Measurements from ENCODE around the gene NKD1.

NKD1 gene

DNA sequence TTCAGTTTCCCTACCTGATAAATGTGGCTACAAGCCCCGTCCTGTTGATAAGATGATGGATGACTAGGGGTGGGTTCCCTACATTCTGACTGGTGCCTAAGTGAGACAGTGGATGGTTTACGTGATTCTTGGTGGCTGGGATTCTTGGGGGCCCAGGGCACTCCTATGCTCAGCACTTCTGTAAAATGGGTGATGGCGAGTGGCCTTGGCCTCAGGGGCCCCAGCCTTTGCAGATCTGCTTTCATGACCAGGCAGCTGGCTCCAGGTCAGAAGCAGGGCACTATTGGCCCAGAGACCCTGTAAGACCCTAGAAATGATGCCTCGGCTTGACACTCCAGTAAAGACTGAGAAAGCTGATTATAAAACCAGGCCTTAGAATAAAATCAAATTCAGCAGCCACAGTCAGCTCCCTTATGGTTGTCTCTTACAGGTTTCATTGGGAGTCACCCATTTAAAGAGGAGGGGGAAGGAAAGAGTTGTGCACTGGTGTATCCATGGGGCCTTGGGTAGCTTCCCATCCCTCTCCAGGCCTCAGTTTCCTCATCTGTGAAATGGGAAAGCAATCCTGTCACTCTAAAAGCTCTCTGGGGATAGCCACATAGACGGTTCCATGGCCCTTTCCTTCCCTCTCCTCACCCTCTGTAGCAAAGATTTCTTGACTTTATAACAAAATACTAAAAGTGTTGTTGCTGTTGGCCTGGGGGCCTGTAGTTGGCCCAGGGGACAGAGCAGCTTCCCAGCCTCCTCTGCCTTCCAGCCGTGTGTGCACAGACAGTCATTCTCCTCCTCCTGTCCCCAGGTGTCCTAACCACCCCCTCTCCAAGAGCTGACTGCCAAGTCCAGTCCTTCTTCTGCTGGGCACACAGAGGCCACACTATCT is 131.7 kb downstream of the NKD1 start:
- DNase-seq: no peak

DNA sequence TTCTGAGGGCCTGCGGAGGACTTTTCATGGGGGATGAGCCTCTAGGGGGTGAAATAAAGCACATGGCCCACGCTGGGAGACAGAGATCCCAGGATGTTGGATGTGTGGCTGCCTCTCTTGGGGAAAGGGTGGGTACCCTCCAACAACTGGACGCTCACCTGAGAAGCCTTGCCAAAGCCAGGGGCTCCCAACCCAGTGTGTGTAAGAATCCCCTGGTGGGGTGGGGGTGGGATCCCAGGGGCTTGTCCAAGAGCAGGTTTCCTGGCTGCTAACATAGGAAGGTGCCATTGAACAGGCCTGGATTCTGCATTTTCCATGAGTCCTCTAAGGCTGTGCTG is 132.3 kb downstream of the NKD1 start:
- no peak for DNase-seq

DNA sequence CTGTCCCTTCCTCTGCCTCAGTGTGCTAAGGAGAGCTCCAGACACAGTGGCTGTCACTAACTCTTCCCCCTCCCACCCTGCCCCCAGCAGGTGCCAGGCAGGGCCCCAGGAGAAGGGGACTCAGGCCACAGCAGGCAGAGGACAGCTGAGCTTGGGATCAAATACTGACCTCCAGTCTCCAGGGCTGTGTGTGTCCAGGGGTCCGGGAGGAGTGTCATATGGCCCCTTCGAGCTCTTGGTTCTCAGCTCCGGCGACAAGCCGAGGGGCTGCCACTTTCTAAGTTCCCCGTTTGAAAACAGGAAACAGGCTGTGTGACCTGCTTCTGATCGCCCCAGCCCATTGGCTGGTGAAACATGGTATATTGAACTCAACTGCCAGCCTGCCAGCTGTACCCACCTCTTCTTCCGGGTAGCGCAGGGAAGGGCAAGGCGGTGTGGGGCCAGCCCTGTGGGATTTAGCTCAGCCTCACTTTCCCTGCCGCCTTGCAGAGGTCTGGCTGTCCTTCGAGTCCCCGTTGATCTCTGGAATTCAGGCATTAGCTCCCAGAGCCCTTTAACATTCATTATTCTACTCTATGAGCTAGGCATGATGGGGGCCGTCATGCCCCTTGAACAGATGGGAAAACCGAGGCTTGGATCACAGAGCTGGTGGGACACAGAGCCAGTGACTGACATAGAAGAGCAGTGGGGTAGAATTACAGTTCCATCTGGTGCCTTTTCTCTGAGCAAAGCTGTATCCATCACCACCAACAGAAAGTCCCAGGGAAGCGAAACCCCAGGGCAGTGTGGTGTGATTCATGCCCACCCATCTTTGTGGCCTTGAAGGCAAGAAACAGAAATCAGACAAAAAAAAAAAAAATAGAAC is 133.1 kb downstream of the NKD1 start, which contains the start of gene SNX20:
TSS of gene SNX20 (minus strand) at position 292 of the 865 bp plus-strand sequence. CDS start 3,786 bp downstream, outside the sequence.
- DNase-seq: no peak

DNA sequence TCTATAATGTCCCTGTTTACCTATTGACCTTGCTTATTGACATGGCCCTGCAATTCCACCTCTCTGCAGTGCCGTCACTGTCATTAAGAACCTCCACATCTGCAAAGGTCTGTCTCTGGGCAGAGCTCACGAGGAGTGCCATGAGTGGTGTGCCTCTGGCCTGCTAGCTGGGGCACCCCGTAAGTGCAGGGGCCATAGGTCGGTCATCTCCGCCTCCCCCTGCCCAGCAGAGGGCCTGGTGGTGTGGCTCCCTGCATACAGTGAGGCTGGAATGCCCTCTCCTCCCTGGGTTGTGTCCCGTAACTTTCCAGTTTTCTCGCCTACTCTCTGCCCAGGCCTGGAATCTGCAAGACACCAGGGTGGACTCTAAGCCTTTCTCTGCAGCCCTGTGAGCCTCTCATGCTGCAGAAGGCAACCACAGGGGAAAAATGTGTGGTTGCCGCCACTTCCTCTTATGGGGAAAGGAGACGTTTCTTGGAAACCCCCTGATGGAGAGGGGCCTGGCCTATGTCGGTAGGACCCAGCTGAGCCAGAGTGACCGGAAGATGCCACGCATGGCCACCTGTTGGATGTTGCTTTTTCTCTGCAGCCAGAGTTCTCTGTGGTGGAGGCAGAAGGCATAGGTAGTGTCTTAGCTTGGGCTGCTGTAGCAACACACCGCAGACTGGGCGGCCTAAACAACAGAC is 135.6 kb downstream of the NKD1 start:
- DNase-seq: no peak

DNA sequence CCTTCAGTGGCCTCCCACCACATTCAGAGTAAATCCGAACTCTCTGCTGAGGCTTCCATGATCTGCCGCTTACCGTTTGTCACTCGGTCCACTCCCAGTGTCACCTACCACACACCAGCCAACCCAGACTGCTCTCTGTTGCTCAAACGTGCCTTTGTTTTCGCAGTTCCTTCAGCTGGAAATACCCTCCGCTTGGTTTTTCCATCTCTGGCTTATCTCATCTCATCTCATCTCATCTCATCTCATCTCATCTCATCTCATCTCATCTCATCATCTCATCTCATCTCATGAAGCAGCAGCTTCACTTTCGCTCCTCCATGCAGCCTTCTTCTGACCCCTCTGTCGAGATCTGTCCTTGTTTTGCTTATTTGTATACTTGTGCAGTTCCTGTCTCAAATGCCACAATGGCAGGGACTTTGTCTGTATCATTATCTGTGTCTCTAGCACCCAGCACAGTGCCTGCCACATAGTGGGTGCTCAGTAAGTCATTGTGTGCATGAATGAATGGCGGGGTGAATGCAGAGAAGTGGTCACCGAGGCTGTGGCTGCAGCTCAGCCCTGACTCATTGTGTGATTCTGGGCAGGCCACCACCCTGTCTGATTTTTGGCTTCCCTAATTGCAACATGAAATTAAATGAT is 136.7 kb downstream of the NKD1 start:
- DNase-seq: no peak

DNA sequence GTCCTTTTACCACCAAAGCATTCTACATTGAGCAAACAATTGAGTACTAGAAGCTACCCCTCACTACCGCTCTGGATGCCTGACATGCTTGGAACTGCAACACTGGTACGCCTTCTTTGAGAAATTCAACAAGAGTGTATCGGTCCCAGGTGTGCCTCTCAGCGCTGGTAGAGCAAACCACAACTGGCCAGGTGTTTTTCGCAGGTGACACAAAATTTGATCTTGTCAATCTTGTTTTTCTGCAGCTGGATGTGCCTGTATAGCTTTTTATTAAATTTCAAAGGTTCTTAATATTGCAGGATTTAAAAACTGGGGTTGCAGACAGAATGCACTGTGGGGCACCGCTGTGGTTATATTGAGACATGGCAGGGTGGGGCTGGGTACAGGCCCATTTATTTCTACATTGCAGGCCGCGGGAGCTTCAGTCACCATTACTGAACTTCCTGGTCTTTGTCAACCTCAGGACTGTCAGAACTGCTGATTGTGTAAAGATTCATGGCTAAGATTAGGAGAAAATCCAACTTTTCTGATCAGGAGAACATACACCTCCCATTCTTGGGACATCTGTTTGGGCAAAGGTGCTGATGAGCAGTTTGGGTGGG is 137.4 kb downstream of the NKD1 start:
- no peak for DNase-seq

DNA sequence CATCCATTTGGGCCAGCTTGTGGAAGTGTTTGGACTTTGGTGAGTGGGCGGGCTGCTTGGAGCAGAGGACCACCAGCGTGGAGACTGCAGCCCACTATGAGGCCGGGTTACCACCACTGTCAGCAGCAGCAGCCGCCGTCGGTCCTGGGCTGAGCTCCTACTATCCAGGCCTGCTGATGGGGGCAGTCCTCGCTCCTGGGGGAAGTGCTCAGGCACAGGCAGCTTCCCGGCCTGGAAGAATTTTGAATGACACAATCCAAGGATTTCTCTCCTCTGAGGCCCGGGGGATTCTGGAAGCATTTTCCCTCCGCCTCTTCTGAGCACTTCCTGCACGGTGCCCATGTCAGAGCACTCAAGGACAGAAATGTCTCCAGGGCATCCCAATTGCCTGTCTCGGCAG is 139.9 kb downstream of the NKD1 start:
- DNase-seq: no peak

DNA sequence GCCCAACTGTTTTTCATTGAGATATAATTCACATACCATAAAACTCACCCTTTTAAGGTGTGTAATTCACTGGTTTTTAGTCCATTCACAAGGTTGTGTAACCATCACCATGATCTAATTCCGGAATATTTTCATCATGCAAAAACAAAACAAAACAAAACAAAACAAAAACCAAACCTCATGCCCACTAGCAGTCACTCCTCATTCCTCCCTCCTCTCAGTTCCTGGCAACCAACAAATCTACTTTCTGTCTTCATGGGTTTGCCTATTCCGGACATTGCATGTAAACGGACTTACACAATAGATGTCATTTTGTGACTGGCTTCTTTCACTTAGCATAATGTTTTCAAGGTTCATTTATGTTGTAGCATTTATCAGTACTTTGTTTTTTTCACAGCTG is 140.7 kb downstream of the NKD1 start:
- DNase-seq: no peak

DNA sequence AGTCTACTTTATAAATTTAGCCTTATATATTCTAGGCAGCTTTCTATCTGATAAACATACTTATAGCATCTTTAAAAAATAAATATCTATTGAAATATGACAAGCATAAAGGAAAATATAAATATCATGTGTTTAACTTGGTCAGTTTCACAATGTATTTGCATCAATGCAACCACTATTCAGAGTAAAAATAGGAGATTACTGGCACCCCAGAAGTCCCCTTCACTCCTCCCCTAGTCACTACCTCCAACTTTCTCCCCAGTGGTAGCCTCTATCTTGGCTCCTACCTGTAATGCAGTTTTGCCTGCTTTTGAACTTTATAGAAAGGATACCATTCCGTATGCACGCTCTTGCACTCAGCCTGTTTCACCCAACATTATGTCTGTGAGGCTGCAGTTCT is 142.0 kb downstream of the NKD1 start:
- no peak for DNase-seq

DNA sequence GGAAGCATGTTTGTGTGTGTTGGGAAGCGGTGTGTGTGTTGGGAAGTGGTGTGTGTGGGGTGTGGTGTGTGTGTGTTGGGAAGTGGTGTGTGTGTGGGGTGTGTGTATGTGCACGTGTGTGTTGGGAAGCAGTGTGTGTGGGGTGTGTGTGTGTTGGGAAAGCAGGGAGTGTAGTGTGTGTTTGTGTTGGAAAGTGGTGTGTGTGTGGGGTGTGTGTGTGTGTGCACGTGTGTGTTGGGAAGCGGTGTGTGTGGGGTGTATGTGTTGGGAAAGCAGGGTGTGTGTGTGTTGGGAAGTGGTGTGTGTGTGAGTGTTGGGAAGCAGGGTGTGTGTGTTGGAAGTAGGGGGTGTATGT is 144.4 kb downstream of the NKD1 start:
- no peak for DNase-seq

DNA sequence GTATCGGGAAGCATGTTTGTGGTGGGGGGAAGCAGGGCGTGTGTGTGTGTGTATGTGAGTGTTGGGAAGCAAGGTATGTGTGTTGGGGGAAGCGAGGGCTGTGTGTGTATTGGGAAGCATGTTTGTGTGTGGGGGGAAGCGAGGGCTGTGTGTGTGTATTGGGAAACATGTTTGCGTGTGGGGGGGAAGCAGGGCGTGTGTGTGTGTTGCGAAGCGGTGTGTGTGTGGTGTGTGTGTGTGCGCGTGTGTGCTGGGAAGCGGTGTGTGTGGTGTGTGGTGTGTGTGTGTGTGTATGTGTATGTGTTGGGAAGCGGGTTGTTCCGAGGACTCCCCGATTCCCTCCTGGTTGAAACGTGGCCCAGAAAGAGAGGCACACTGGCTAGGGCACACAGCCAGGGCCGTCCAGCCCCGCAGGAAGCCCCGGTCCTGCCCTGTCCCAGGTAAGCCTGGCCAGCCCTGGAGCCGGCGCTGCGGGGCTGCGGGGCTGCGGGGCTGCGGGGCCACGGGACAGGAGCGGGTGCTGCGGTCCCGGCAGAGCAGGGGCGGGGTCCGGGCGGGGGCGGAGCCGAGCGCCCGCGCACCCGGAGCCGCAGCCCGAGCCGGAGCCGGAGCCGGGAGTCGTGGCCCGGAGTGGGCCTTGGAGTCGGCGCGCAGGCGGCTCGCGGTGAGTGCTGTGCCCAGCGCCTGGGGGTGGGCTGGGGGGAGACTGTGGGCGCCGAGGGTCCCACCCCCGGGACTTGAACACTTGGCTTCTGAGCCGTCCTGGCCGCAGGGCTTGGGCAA is 145.0 kb downstream of the NKD1 start, which contains the start of gene NOD2:
TSS of gene NOD2 (plus strand) at position 608 of the 783 bp plus-strand sequence. CDS start 5,890 bp downstream, outside the sequence.
- peak; percentile 26 for DNase-seq

DNA sequence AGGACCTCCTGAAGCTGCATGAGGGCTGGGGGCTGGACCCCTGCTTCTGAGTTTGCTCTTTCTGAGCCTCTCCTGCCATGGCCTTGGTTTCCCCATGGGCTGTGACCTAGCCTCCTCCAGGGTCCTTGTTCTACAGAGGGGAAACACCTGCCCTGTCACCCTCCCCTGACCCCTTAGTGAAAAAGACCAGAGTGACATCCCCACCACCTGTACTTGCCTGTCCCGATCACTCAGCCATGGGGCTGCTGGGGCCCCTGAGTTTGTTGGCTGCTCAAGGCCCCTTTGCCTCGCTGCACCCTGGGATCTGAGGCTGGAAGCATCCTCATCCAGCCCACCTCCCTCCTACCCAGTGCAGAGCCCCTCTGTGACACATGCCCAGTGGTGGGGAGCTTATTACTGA is 146.0 kb downstream of the NKD1 start:
- no peak for DNase-seq

DNA sequence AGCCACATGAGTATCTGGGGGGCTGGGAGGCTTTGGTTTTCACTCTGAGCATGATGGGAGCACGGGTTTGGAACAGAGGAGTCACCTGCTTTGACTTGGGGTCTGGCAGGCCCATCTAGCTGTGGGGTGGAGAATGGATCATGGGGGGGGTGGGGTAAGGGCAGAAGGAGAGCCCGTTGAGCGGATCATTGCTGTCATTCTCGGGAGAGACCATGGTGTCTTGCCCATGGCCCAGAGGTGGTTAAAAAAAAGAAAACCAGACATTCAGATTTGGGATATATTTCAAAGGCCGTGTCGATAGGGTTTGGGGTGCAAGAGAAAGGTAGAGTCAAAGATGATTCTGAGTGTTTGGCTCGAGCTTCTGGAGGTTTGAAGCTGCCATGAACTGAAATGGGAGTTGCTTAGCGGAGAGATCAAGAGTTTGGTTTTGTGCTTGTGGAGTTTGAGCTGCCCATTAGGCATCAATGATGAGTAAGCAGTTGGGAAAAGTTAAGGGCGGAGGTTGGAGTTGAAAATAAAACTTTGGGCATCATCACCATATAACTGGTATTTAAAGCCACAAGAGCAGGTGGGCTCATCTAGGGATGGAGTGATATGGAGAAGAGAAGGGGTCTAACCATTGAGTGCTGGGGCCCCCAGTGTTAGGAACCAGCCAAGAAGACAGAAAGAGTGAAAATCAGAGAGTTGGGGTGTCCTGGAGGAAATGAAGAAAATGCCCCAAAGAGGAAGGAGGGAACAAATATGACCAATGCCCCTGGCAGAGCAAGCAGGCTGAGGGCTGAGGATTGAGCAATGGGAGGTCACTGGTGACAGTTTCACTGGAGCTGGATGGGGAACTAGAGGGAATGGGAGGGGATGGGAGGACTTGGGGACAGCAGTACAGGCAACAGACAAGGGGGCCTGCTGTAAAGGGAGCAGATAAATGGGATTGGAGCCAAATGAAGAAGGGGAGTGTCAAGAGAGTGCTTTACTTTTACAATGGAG is 147.1 kb downstream of the NKD1 start:
- no peak for DNase-seq

DNA sequence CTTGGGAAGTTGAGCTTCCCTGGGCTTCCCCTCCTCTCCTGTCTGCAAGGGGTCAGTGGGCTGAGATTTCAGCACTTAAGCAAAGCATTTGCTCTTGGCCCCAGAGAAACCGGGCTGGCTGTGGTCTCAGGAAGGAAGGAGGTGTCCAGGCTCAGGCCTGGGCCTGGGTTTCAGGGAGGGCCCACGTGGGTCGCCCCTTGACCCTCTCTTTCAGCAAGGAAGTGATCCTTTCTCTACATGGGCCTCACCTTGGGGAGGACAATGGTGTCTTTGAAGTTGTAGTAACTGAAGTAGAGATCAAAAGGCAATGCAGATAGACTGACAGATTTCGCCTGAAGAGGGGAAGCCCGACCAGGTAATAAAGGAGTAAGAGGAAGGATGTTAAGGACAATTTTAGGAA is 147.9 kb downstream of the NKD1 start:
- no peak for DNase-seq

DNA sequence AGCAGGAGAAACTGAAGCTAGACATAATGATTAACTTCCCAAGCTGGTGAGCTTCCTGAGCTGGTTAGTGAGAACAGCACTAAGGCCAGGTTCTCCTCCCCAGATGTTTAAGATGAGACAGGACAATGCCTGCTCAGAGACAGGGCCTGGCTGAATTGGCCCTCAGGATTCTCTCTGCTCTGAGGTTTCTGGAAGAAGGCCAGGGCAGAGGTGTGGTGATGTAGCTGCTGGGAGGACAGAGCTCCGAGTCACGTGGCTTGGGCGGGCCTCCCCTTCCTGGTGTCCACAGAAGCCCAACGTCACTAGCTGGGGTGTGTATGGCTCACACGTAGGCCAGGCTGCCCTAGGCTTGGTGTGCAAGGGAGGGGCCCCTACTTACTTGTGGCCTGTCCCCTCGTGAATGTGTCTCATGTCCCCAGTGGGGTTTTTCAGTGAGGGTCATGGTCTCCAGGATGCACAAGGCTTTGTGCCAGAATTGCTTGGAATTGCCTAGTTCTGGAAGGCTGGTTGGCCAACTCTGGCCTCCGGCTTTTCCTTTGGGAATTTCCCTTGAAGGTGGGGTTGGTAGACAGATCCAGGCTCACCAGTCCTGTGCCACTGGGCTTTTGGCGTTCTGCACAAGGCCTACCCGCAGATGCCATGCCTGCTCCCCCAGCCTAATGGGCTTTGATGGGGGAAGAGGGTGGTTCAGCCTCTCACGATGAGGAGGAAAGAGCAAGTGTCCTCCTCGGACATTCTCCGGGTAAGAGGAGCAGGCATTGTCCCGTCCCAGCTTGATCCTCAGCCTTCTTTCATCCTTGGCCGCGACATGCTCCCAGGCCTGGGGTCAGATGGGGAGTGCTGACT is 148.6 kb downstream of the NKD1 start:
- no peak for DNase-seq

DNA sequence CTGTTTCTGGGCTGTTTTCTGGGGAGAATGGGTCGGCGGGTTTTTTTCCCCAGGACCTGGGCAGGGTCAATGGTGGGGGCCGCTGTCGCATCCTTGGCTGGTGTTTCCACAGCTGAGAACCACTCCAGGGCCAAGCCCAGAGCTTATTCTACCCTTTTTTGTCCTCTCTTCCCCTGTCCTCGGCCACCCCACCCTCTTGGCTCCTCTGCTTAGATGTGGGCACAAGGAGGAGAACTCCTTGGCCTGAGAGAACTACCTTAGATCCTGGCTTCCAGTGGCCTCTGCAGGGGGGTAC is 149.2 kb downstream of the NKD1 start:
- no peak for DNase-seq

DNA sequence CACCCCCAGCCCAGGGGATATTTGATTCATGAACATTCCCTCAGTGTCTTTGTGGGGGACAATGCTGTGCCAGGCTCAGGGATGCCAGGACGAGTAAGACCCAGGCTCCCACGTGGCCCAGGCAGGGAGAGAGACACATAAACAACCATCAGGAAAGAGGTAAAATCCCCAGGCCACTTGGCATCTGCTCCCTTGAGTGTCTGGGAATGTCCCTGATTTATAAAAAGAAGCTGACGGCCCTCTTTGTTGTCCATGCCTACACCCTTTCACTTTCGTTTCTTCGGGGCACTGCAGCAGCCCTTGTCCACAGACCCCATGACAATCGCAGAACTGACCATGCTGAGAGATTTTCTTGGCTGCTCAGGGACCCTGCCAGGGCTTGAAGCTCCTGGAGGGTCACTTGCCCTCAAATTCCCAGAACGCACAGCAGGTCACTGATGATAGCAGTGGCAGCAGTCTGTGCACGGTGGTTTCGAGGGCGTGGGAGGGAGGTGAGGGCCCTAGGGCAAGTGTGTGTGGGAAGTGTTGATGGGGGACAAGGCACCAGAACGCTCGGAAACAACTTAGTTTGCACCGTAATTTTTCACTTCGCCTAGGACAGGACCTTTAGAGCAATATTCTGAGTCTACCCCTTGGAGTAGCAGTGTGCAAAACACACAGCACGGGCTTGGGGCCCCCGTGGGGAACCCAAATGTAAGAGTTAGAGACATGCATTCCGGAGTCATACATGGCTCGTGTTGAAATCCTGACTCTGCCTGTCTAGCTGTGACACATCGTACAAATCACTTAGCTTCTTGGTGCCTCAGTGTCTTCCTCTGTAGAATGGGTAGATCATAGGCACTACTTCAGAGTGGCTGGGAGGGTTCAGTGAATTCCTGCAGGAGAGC is 149.9 kb downstream of the NKD1 start:
- no peak for DNase-seq

Measured in retina (tissue), 1 donor.